Measurements from ENCODE around the gene ARHGAP26.

GRCh38 chr5:143046314-143046713 is 276.1 kb downstream of the ARHGAP26 start:
- TF ChIP-seq EZH2 (IDR thresholded peaks at IDR 0.05; ENCODE audit: borderline replicate concordance, low read depth, low read length, severe bottlenecking) (no peak), CTCF (IDR thresholded peaks at IDR 0.05; ENCODE audit: extremely low read depth in 1 of 2, insufficient read depth in 1 of 2, low read depth in 1 of 2, low read length in 2 of 2) (no peak), POLR2A (IDR thresholded peaks at IDR 0.05; ENCODE audit: low read depth, low read length) (no peak), MAX (IDR thresholded peaks at IDR 0.05; ENCODE audit: insufficient read depth, insufficient read length) (no peak), FOS (IDR thresholded peaks at IDR 0.05; ENCODE audit: borderline replicate concordance, insufficient read depth, low read length) (no peak), MYC (IDR thresholded peaks at IDR 0.05; ENCODE audit: low read depth, low read length) (no peak), POLR2AphosphoS5 (IDR thresholded peaks at IDR 0.05; ENCODE audit: insufficient read depth, low read depth, low read length) (no peak), JUN (IDR thresholded peaks at IDR 0.05; ENCODE audit: borderline replicate concordance, insufficient read depth, insufficient read length, low read depth) (no peak), GATA2 (IDR thresholded peaks at IDR 0.05; ENCODE audit: insufficient read depth, insufficient read length, low read depth, low read length) (no peak)
